HepG2 (cell line): ENCODE results near the gene TRPC4AP. TPM values are rescaled to one million over a fixed set of nuclear protein-coding genes. Genes with fewer than 3 reads are reported as not detected.

Experiments used
- ATAC-seq: fragments of 200-7000 bp; cut with Tn5 transposase; 3 replicates; pipeline ENCODE4 v1.9.1; 2020; ENCODE audit warnings: mild to moderate bottlenecking, moderate library complexity
- BruUV-seq: library from RNA; stranded (reverse); fragments of 400-500 nt; replicated peaks from 2 replicates; lab custom pipeline; 2021; lab: Mats Ljungman, UMichigan
- CTCF ChIA-PET: fragments of 300-600 bp; formaldehyde crosslinking; extraction: SDS; loops from one replicate; lab custom pipeline; 2021; ENCODE audit warnings: low total read pairs, inconsistent platforms, low intra/inter-chr PET ratio; lab: Yijun Ruan, JAX
- POLR2A ChIA-PET: fragments of 350-600 bp; sonication (Branson Sonifier 250); formaldehyde crosslinking; loops from one replicate; lab custom pipeline; 2020; ENCODE audit warnings: antibody characterized with exemption, inconsistent platforms; lab: Yijun Ruan, JAX
- DNase-seq: peaks from one replicate; pipeline ENCODE4 v3.0.0-alpha.2; 2015; ENCODE audit warnings: low spot score
- FAIRE-seq: peaks from 3 replicates; lab custom pipeline; 2011; peaks lifted over from hg19 to GRCh38; lab: Jason Lieb, UNC
- H2AFZ ChIP-seq: one replicate; pipeline ENCODE4 v1.6.1; 2011; ENCODE audit warnings: low read length, inconsistent platforms
- H3K27ac ChIP-seq: fragments of 300-600 bp; 3 replicates; pipeline ENCODE4 v1.8.0; 2011; ENCODE audit warnings: mixed run types, mild to moderate bottlenecking, mixed read lengths, low read length, inconsistent platforms; ENCODE audit not compliant: insufficient read depth; ENCODE audit errors: extremely low read length
- H3K27me3 ChIP-seq, 2 experiments: fragments of 200-600 bp in 1 of 2; 2 replicates in 1 of 2; 3 replicates in 1 of 2; pipeline versions ENCODE4 v1.6.0 to v1.8.0; 2011; ENCODE audit warnings: low read length in 2 of 2, mild to moderate bottlenecking in 2 of 2, moderate library complexity in 2 of 2, inconsistent platforms in 1 of 2; ENCODE audit not compliant: insufficient read depth in 2 of 2, control insufficient read depth in 1 of 2
- H3K36me3 ChIP-seq, 2 experiments: fragments of 200-600 bp in 1 of 2; replicated peaks in 1 of 2; 2 replicates in 1 of 2; 3 replicates in 1 of 2; pipeline versions ENCODE4 v1.5.1 to v1.8.0; 2011; ENCODE audit warnings: low read length in 2 of 2, inconsistent platforms in 1 of 2; ENCODE audit not compliant: insufficient read depth in 2 of 2, control insufficient read depth in 1 of 2
- H3K4me1 ChIP-seq: 2 replicates; pipeline ENCODE4 v1.5.1; 2012; ENCODE audit warnings: low read length, inconsistent platforms; ENCODE audit not compliant: insufficient read depth
- H3K4me2 ChIP-seq: 2 replicates; pipeline ENCODE4 v1.6.0; 2011; ENCODE audit warnings: low read depth, low read length, inconsistent platforms
- H3K4me3 ChIP-seq, 3 experiments: fragments of 200-600 bp in 1 of 3; sonication (generic), shearing (Covaris generic) in 1 of 3; replicated peaks in 1 of 3; 2 replicates each; pipeline ENCODE4 v1.5.1; 2011 to 2016; ENCODE audit warnings: low read length in 3 of 3, inconsistent platforms in 2 of 3, low read depth in 2 of 3, mild to moderate bottlenecking in 2 of 3, control low read depth in 1 of 3, mixed read lengths in 1 of 3; ENCODE audit not compliant: insufficient read depth in 1 of 3
- H3K79me2 ChIP-seq: one replicate; pipeline ENCODE4 v1.6.1; 2011; ENCODE audit warnings: low read length, inconsistent platforms; ENCODE audit not compliant: insufficient read depth
- H3K9ac ChIP-seq: 2 replicates; pipeline ENCODE4 v1.6.0; 2011; ENCODE audit warnings: mild to moderate bottlenecking, low read depth, low read length, inconsistent platforms; ENCODE audit not compliant: insufficient read depth
- H3K9me3 ChIP-seq: 2 replicates; pipeline ENCODE4 v1.5.1; 2012; ENCODE audit warnings: mild to moderate bottlenecking, low read length
- H4K20me1 ChIP-seq: 2 replicates; pipeline ENCODE4 v1.6.0; 2011; ENCODE audit warnings: inconsistent platforms, mild to moderate bottlenecking, low read length, moderate library complexity; ENCODE audit not compliant: insufficient read depth
- AGO1 ChIP-seq: fragments of 200-400 bp; formaldehyde crosslinking; IDR thresholded peaks from 2 replicates; pipeline ENCODE4 v1.6.1; 2017; ENCODE audit warnings: mild to moderate bottlenecking, low read depth, low read length, moderate library complexity; ENCODE audit not compliant: poor library complexity, severe bottlenecking
- AGO2 ChIP-seq: fragments of 200-400 bp; formaldehyde crosslinking; optimal IDR thresholded peaks from 2 replicates; pipeline ENCODE3; 2017; ENCODE audit warnings: mild to moderate bottlenecking, low read depth, low read length, moderate library complexity
- BATF2 ChIP-seq: sonication (generic); formaldehyde crosslinking; IDR thresholded peaks from 2 replicates; pipeline ENCODE4 v1.8.0; 2022; ENCODE audit warnings: mild to moderate bottlenecking, missing genetic modification reagents, moderate library complexity
- FOXM1 ChIP-seq: sonication (generic); formaldehyde crosslinking; IDR thresholded peaks from 2 replicates; pipeline ENCODE4 v1.5.0; 2020; ENCODE audit warnings: missing genetic modification reagents
- KDM2A ChIP-seq: sonication (generic); formaldehyde crosslinking; IDR thresholded peaks from 2 replicates; pipeline ENCODE4 v1.4.0; 2020; ENCODE audit warnings: low read depth, missing genetic modification reagents, borderline replicate concordance
- MLXIP ChIP-seq: sonication (generic); formaldehyde crosslinking; IDR thresholded peaks from 2 replicates; pipeline ENCODE4 v1.9.0; 2021; ENCODE audit warnings: missing genetic modification reagents, borderline replicate concordance
- NR2C2 ChIP-seq: sonication (generic); formaldehyde crosslinking; IDR thresholded peaks from 2 replicates; pipeline ENCODE4 v1.4.0; 2020; ENCODE audit warnings: missing genetic modification reagents, mild to moderate bottlenecking, moderate library complexity, borderline replicate concordance
- NR2F1 ChIP-seq, 2 experiments: fragments of 450-650 bp in 1 of 2; formaldehyde crosslinking in 1 of 2; IDR thresholded peaks; 2 replicates each; pipeline versions ENCODE4 v1.5.0 to v1.6.1; 2016 to 2020; ENCODE audit warnings: mild to moderate bottlenecking in 1 of 2, missing compliant biosample characterization in 1 of 2, missing genetic modification reagents in 1 of 2, moderate library complexity in 1 of 2
- NR2F6 ChIP-seq, 2 experiments: IDR thresholded peaks; 2 replicates each; pipeline ENCODE4 v1.6.1; 2016; ENCODE audit warnings: antibody characterized with exemption in 1 of 2, mild to moderate bottlenecking in 1 of 2
- TBX3 ChIP-seq: fragments of 450-650 bp; IDR thresholded peaks from 2 replicates; pipeline ENCODE4 v1.6.1; 2017; ENCODE audit warnings: antibody characterized with exemption, mild to moderate bottlenecking, inconsistent platforms, borderline replicate concordance
- ZBTB38 ChIP-seq: sonication (generic); formaldehyde crosslinking; IDR thresholded peaks from 2 replicates; pipeline ENCODE4 v1.5.1; 2020; ENCODE audit warnings: mild to moderate bottlenecking, missing genetic modification reagents
- ZC3H13 ChIP-seq: sonication (generic); formaldehyde crosslinking; IDR thresholded peaks from 2 replicates; pipeline ENCODE4 v1.8.1; 2023; ENCODE audit warnings: mild to moderate bottlenecking, missing genetic modification reagents, moderate library complexity
- ZNF670 ChIP-seq: sonication (generic); formaldehyde crosslinking; IDR thresholded peaks from 2 replicates; pipeline ENCODE4 v1.8.0; 2022; ENCODE audit warnings: mild to moderate bottlenecking, missing genetic modification reagents, borderline replicate concordance
- ZNF687 ChIP-seq: sonication (generic); formaldehyde crosslinking; IDR thresholded peaks from 2 replicates; pipeline ENCODE4 v1.5.1; 2020; ENCODE audit warnings: mild to moderate bottlenecking, missing genetic modification reagents, moderate library complexity
- ZNF850 ChIP-seq: sonication (generic); formaldehyde crosslinking; conservative IDR thresholded peaks from 2 replicates; pipeline ENCODE4 v1.9.0; 2021; ENCODE audit warnings: mild to moderate bottlenecking, missing genetic modification reagents
- WGBS: methylation state at CpG from one replicate; pipeline ENCODE4 v1.1.6; 2017; ENCODE audit warnings: low lambda C conversion rate; 5-methylcytosine and 5-hydroxymethylcytosine counted together
- in situ Hi-C: cut with HindIII; loops from 2 replicates; pipeline ENCODE4 v1.10.0; 2017; ENCODE audit warnings: low pct_unique_long_range_greater_than_20kb; ENCODE audit not compliant: extremely low pct_ligation_motif_present
- intact Hi-C: fragments of 100-400 bp; cut with micrococcal nuclease; formaldehyde crosslinking; loops from one replicate; pipeline ENCODE4 v1.10.0; 2022; ENCODE audit not compliant: unreplicated experiment
- polyA plus RNA-seq, 8 experiments: library from polyadenylated mRNA; depleted of rRNA in 3 of 8; stranded (reverse) in 7 of 8; unstranded in 1 of 8; fragments of >200 nt; fragmentation: Illumina TruSeq in 4 of 8; extraction: Trizol in 4 of 8; gene quantifications; 2 replicates each; pipeline versions ENCODE4 v1.2.1 to v1.2.3, GENCODE V29; 2011 to 2016; ENCODE audit warnings: low read depth in 4 of 8, missing spikeins in 1 of 8, mixed read lengths in 1 of 8; ENCODE audit not compliant: insufficient read depth in 1 of 8
- total RNA-seq, 5 experiments: library from RNA; depleted of rRNA; stranded (reverse); fragments of >200 nt; fragmentation: Illumina TruSeq; extraction: Trizol; gene quantifications; 2 replicates each; pipeline ENCODE4 v1.2.3, GENCODE V29; 2016; ENCODE audit warnings: low read depth in 1 of 5

Gene TRPC4AP
- total and polyA plus RNA-seq, 2 of the 13 experiments (the other 11 are each of a cell fraction or from before 2014, with no cell fraction given): 136 to 137 TPM

- in situ Hi-C loops (no loop called here), intact Hi-C loops (no loop called here)
- peaks cover 12 to 17% of the 10 kb centered on the region in 2 experiments; a peak in 4 of 5 replicates for H3K27me3 ChIP-seq
- no peak overlapping the region for H3K4me3 ChIP-seq
- peaks cover 0 to 4% of the 10 kb centered on the region in 2 experiments; a peak in 3 of 5 replicates for H3K36me3 ChIP-seq
- H3K9me3 ChIP-seq: no peaks in the 10 kb centered on the region
- ChIA-PET CTCF (no interaction called here), POLR2A (no interaction called here)
- WGBS: 75% methylated on average over 18 of the region's 18 CpGs
- no peak for DNase-seq
- FAIRE-seq: no peak
- peaks cover 30% of the 10 kb centered on the region for H3K4me1 ChIP-seq
- H3K4me2 ChIP-seq: no peak overlapping the region
- no peak overlapping the region for H2AFZ ChIP-seq
- no peak for ATAC-seq
- H3K9ac ChIP-seq: no peak overlapping the region
- no peak overlapping the region for H3K27ac ChIP-seq
- no TSS peak for BruUV-seq
- H4K20me1 ChIP-seq: no peaks in the 10 kb centered on the region
- no peaks in the 10 kb centered on the region for H3K79me2 ChIP-seq
- 0 out of 2 replicates have a peak, but pooled peaks have one; percentile 28 for TF ChIP-seq BATF2 (CRISPR knock-in tag)
- TF ChIP-seq ZC3H13: peak; percentile 42; the same call in 1 of the 2 replicates
- peak; percentile 90 for TF ChIP-seq AGO2
- no peak for TF ChIP-seq ZBTB38 (CRISPR knock-in tag)
- TF ChIP-seq TBX3: no peak
- peak in 1 of 2 experiments; percentile 45; a peak in 1 of 4 replicates for TF ChIP-seq NR2F1 (CRISPR knock-in tag; IDR thresholded peaks at IDR 0.05)
- TF ChIP-seq ZNF670 (CRISPR knock-in tag): 0 out of 2 replicates have a peak, but pooled peaks have one; percentile 24
- no peak for TF ChIP-seq MLXIP (CRISPR knock-in tag)
- TF ChIP-seq AGO1: peak; percentile 53
- peak; percentile 15; the same call in 1 of the 2 replicates for TF ChIP-seq NR2C2 (CRISPR knock-in tag)
- TF ChIP-seq KDM2A (CRISPR knock-in tag): peak; percentile 52; the same call in 1 of the 2 replicates
- no peak for TF ChIP-seq FOXM1 (CRISPR knock-in tag)
- 0 out of 2 replicates have a peak, but pooled peaks have one; percentile 34 for TF ChIP-seq ZNF850 (CRISPR knock-in tag)
- TF ChIP-seq NR2F6 (IDR thresholded peaks at IDR 0.05): peak; percentile 46
- TF ChIP-seq NR2F6 (CRISPR knock-in tag; IDR thresholded peaks at IDR 0.05): no peak; the same call in 1 of the 2 replicates
- peak; percentile 27; the same call in 1 of the 2 replicates for TF ChIP-seq ZNF687 (CRISPR knock-in tag)
Observed at GRCh38 chr20:34990661-34991214, 101.9 kb downstream of the TRPC4AP start.
